Peyer's patch (tissue), 4 donors: ENCODE measurements around the gene VPS8. TPM values are rescaled to one million over a fixed set of nuclear protein-coding genes. Genes with fewer than 3 reads are reported as not detected.

ENCODE experiments used
- DNase-seq, 3 donors: peaks; one replicate each; pipeline ENCODE4 v3.0.0-alpha.2; 2017 to 2019
- H3K27ac ChIP-seq, 4 donors: fragments of 200-600 bp; sonication (generic); one replicate each; pipeline ENCODE4 v1.5.1; 2016 to 2019
- H3K27me3 ChIP-seq, 2 donors: fragments of 200-600 bp; sonication (generic); one replicate each; pipeline ENCODE4 v1.5.1; 2019
- H3K36me3 ChIP-seq, 3 donors: fragments of 200-600 bp; sonication (generic); one replicate each; pipeline ENCODE4 v1.5.1; 2016 to 2019
- H3K4me1 ChIP-seq, 4 donors: fragments of 200-600 bp; sonication (generic); one replicate each; pipeline ENCODE4 v1.5.1; 2016 to 2019
- H3K4me3 ChIP-seq, 4 donors: fragments of 200-600 bp; sonication (generic); 1 replicate in 3 of 4; 2 replicates in 1 of 4; pipeline ENCODE4 v1.5.1; 2016 to 2019; ENCODE audit warnings: mild to moderate bottlenecking in 1 of 4
- H3K9me3 ChIP-seq, 4 donors: fragments of 200-600 bp; sonication (generic); one replicate each; pipeline ENCODE4 v1.5.1; 2016 to 2019; ENCODE audit warnings: mild to moderate bottlenecking in 1 of 4
- CTCF ChIP-seq, 6 experiments: fragments of 450-650 bp in 4 of 6; fragments of 200-600 bp in 2 of 6; sonication (generic) in 1 of 6; IDR thresholded peaks; one replicate each; pipeline ENCODE4 v1.5.1; 2017 to 2019; ENCODE audit warnings: antibody characterized with exemption in 6 of 6, mild to moderate bottlenecking in 3 of 6, moderate library complexity in 1 of 6
- POLR2A ChIP-seq, 2 donors: fragments of 450-650 bp; IDR thresholded peaks; one replicate each; pipeline ENCODE4 v1.5.1; 2017; ENCODE audit warnings: antibody characterized with exemption in 2 of 2, mild to moderate bottlenecking in 2 of 2, moderate library complexity in 2 of 2
- total RNA-seq, 4 donors: library from RNA; depleted of rRNA; stranded (reverse); fragments of >200 nt; gene quantifications; one replicate each; pipeline ENCODE4 v1.1.0, GENCODE V29; 2016

Gene VPS8
- 100 to 1,000 TPM in 1 of 4 donors, 10 to 100 TPM in 3; 49.7 to 109 (median 74.3) TPM for total RNA-seq

- peak; percentile 96 to 98 (median 97) for DNase-seq
- Histone ChIP-seq H3K4me1 (peaks cover 0 to 11% (median 6%) of the 10 kb centered on the region in 4 donors), H3K27ac (peak within 1 kb of the TSS; percentile 75 to 91 (median 80)), H3K4me3 (peak within 1 kb of the TSS; percentile 77 to 94 (median 81)), H3K36me3 (no peaks in the 10 kb centered on the region), H3K27me3 (no peaks in the 10 kb centered on the region), H3K9me3 (no peaks in the 10 kb centered on the region)
- TF ChIP-seq CTCF (IDR thresholded peaks at IDR 0.05) (peak; percentile 70 to 83 (median 76)), POLR2A (IDR thresholded peaks at IDR 0.05) (peak; percentile 65 to 82)
Measured at GRCh38 chr3:184811999-184812661, at the start of gene VPS8. Gene VPS8 (plus strand): TSS chr3:184812166. CDS start chr3:184824633, 12,467 bp downstream.

GRCh38 chr3:184764191-184764590 is 47.8 kb upstream of the VPS8 start:
- Histone ChIP-seq H3K4me1 (no peaks in the 10 kb centered on the region), H3K36me3 (no peaks in the 10 kb centered on the region), H3K27ac (no peak overlapping the region), H3K9me3 (no peaks in the 10 kb centered on the region), H3K4me3 (no peak overlapping the region), H3K27me3 (no peaks in the 10 kb centered on the region)
- TF ChIP-seq CTCF (IDR thresholded peaks at IDR 0.05) = no peak
- no peak for DNase-seq

- Histone ChIP-seq H3K36me3 (no peaks in the 10 kb centered on the region), H3K4me1 (no peaks in the 10 kb centered on the region), H3K27ac (no peak overlapping the region), H3K9me3 (no peaks in the 10 kb centered on the region), H3K27me3 (no peaks in the 10 kb centered on the region), H3K4me3 (no peak overlapping the region)
- DNase-seq = no peak
- TF ChIP-seq CTCF (IDR thresholded peaks at IDR 0.05) = no peak
- no peak for TF ChIP-seq POLR2A (IDR thresholded peaks at IDR 0.05)
Measured at GRCh38 chr3:184765047-184765729, 46.8 kb upstream of the VPS8 start.

- Histone ChIP-seq H3K27me3 (no peaks in the 10 kb centered on the region), H3K9me3 (no peaks in the 10 kb centered on the region), H3K27ac (no peak overlapping the region), H3K4me3 (no peak overlapping the region), H3K36me3 (no peaks in the 10 kb centered on the region), H3K4me1 (no peaks in the 10 kb centered on the region)
- TF ChIP-seq CTCF (IDR thresholded peaks at IDR 0.05) (no peak), POLR2A (IDR thresholded peaks at IDR 0.05) (no peak)
- peak in 1 of 3 donors; percentile 17 for DNase-seq
Measured at GRCh38 chr3:184765730-184766074, 46.3 kb upstream of the VPS8 start.

- H3K9me3 ChIP-seq = no peaks in the 10 kb centered on the region
- DNase-seq = no peak
- no peak overlapping the region for H3K4me3 ChIP-seq
- H3K4me1 ChIP-seq = no peaks in the 10 kb centered on the region
- no peak overlapping the region for H3K27ac ChIP-seq
- H3K36me3 ChIP-seq = no peaks in the 10 kb centered on the region
- no peak for TF ChIP-seq POLR2A (IDR thresholded peaks at IDR 0.05)
- TF ChIP-seq CTCF (IDR thresholded peaks at IDR 0.05) = no peak
- H3K27me3 ChIP-seq = no peaks in the 10 kb centered on the region
Measured at GRCh38 chr3:184766555-184767261, 45.3 kb upstream of the VPS8 start.
